Psoas muscle (tissue), 8 donors: ENCODE data around the gene MTMR10. TPM values are rescaled to one million over a fixed set of nuclear protein-coding genes. Genes with fewer than 3 reads are reported as not detected.

Experiments used
- ATAC-seq, 4 donors: fragments of 200-7000 bp; cut with Tn5 transposase; one replicate each; pipeline ENCODE4 v1.9.1; 2020; ENCODE audit warnings: moderate library complexity in 3 of 4, mild to moderate bottlenecking in 2 of 4
- DNase-seq, 2 donors: peaks; one replicate each; pipeline ENCODE4 v3.0.0-alpha.2; 2020
- H3K27ac ChIP-seq: fragments of 200-600 bp; one replicate; pipeline ENCODE4 v1.8.0; 2022
- H3K27me3 ChIP-seq, 3 donors: fragments of 200-600 bp in 1 of 3; one replicate each; pipeline versions ENCODE4 v1.6.1 to v1.8.0; 2013 to 2022; ENCODE audit warnings: low read length in 2 of 3, mild to moderate bottlenecking in 2 of 3, moderate library complexity in 1 of 3; ENCODE audit not compliant: insufficient read depth in 3 of 3
- H3K36me3 ChIP-seq, 2 donors: fragments of 200-600 bp in 1 of 2; one replicate each; pipeline versions ENCODE4 v1.6.1 to v1.8.0; 2013 to 2022; ENCODE audit warnings: low read depth in 1 of 2, mild to moderate bottlenecking in 1 of 2, moderate library complexity in 1 of 2; ENCODE audit not compliant: insufficient read depth in 1 of 2
- H3K4me1 ChIP-seq: fragments of 200-600 bp; one replicate; pipeline ENCODE4 v1.8.0; 2022
- H3K4me3 ChIP-seq: fragments of 200-600 bp; one replicate; pipeline ENCODE4 v1.8.0; 2022; ENCODE audit warnings: mild to moderate bottlenecking
- H3K9me3 ChIP-seq: fragments of 200-600 bp; one replicate; pipeline ENCODE4 v1.8.0; 2022
- CTCF ChIP-seq: fragments of 200-600 bp; IDR thresholded peaks from one replicate; pipeline ENCODE4 v1.8.0; 2022; ENCODE audit warnings: antibody characterized with exemption
- WGBS, 3 donors: extraction: QIAGEN DNeasy Blood & Tissue Kit; methylation state at CpG; one replicate each; pipeline versions ENCODE4 v1.1.6 to v1.1.7; 2013; 5-methylcytosine and 5-hydroxymethylcytosine counted together
- intact Hi-C, 2 donors: fragments of 100-400 bp; cut with DNase I; formaldehyde crosslinking; loops; one replicate each; pipeline versions ENCODE4 v1.11.0 to v1.14.2; 2022
- polyA plus RNA-seq, 3 donors: library from polyadenylated mRNA; stranded (reverse); fragments of 200-250 nt; gene quantifications; one replicate each; pipeline ENCODE4 v1.2.3, GENCODE V29; 2013
- total RNA-seq, 4 donors: library from RNA; stranded (reverse); fragmentation: NEBNext Ultra II Directional in 2 of 4; extraction: Animal tissue kit (Norgen Biotek cat#: 25700) in 2 of 4; gene quantifications; one replicate each; pipeline versions ENCODE4 v1.2.1 to v1.2.4, GENCODE V29; 2021 to 2023
- donor health status: healthy with polysubstance abuse.
- donor health status: DM: no; HTN: no; CAD: no; lungs with moderate emphysema.
- donor health status: Bipolar disorder and iron deficiency.
- donor health status: healthy.
- donor health status: DM: yes; HTN: yes; CAD: no.
- donor health status: DM: no; HTN: no; CAD: no.
- donor health status: DM: no; HTN: no; CAD: no.
- donor health status: DM: yes; HTN: yes; CAD: no.

The MTMR10 gene
- total and polyA plus RNA-seq, 7 donors, result 15.0 to 52.3 (median 28.0) TPM

- intact Hi-C loops, result loop anchor here in 1 of 2 donors (5.0 kb wide), 1 partner anchor 34 kb away; the partner anchor contains the start of gene MTMR10
- H3K4me3 ChIP-seq, result no peak overlapping the region
- no peaks in the 10 kb centered on the region for H3K9me3 ChIP-seq
- H3K36me3 ChIP-seq, result peaks cover 12 to 63% of the 10 kb centered on the region in 2 donors
- H3K27ac ChIP-seq, result no peak overlapping the region
- no peak for TF ChIP-seq CTCF
- peaks cover 42% of the 10 kb centered on the region for H3K4me1 ChIP-seq
- H3K27me3 ChIP-seq, result no peaks in the 10 kb centered on the region
- DNase-seq (no peak), ATAC-seq (no peak)
- 87 to 89% (median 89%) methylated on average over 5 of the region's 5 CpGs for WGBS, 3 donors
Measured at GRCh38 chr15:30958219-30958618, 33.2 kb downstream of the MTMR10 start.

GRCh38 chr15:30956216-30957124 is 35.0 kb downstream of the MTMR10 start:
- H3K27me3 ChIP-seq, result no peaks in the 10 kb centered on the region
- no peaks in the 10 kb centered on the region for H3K9me3 ChIP-seq
- H3K4me3 ChIP-seq, result no peak overlapping the region
- H3K27ac ChIP-seq, result peak overlapping the region; percentile 11
- intact Hi-C loops, result loop anchor here in 1 of 2 donors (5.0 kb wide), 1 partner anchor 36 kb away; the partner anchor contains the start of gene MTMR10
- WGBS, 3 donors, result 73 to 83% (median 78%) methylated on average over 6 of the region's 6 CpGs
- ATAC-seq, result no peak
- H3K4me1 ChIP-seq, result peaks cover 32% of the 10 kb centered on the region
- H3K36me3 ChIP-seq, result peaks cover 14 to 81% of the 10 kb centered on the region in 2 donors
- no peak for TF ChIP-seq CTCF
- DNase-seq, result no peak

GRCh38 chr15:30954674-30955073 is 36.8 kb downstream of the MTMR10 start:
- peak overlapping the region; percentile 72 for H3K27ac ChIP-seq
- intact Hi-C loops, result loop anchor here (5.0 kb wide), 1 partner anchor 38 kb away; the partner anchor contains the start of gene MTMR10 (in 2 of the 2)

GRCh38 chr15:30953731-30954378 is 37.6 kb downstream of the MTMR10 start:
- DNase-seq (peak; percentile 22 to 79), ATAC-seq (peak; percentile 71 to 81 (median 80))
- Histone ChIP-seq H3K4me3 (no peak overlapping the region), H3K4me1 (peaks cover 17% of the 10 kb centered on the region), H3K9me3 (no peaks in the 10 kb centered on the region), H3K27ac (peak overlapping the region; percentile 72), H3K27me3 (no peaks in the 10 kb centered on the region), H3K36me3 (peaks cover 17 to 90% of the 10 kb centered on the region in 2 donors)
- no peak for TF ChIP-seq CTCF
- 41 to 65% (median 48%) methylated on average over 7 of the region's 7 CpGs for WGBS, 3 donors
- intact Hi-C loops, result loop anchor here in 1 of 2 donors (5.0 kb wide), 1 partner anchor 38 kb away; the partner anchor contains the start of gene MTMR10

More at GRCh38 chr15:30954674-30955073, 36.8 kb downstream of the MTMR10 start:
- 93 to 98% (median 97%) methylated on average over 1 of the region's 1 CpG for WGBS, 3 donors
- no peak for TF ChIP-seq CTCF
- no peaks in the 10 kb centered on the region for H3K9me3 ChIP-seq
- no peak for ATAC-seq
- peaks cover 17 to 90% of the 10 kb centered on the region in 2 donors for H3K36me3 ChIP-seq
- H3K27me3 ChIP-seq, result no peaks in the 10 kb centered on the region
- H3K4me1 ChIP-seq, result peaks cover 25% of the 10 kb centered on the region
- no peak for DNase-seq
- no peak overlapping the region for H3K4me3 ChIP-seq
